ENCODE results near the gene CCDC54.

CCDC54 gene

DNA sequence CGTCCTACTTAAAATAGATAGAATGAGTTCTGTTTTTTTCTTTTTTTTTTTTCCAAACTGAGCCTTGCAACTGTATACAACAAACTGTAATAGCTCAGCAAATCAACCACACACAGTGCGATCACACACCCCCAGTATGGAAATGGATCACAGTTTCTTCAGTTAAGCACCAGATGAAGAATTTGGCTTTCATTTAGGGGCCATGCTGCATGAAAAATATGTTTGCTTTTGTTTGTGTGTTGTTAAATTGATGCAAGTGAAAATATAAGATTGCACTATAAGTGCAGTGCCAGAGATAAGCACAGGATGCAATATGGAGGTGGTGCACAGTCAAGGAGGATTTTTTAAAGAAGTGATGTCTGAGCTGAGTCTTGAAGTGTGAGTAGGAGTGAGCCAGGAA is 17.8 kb downstream of the CCDC54 start:
- no peak for DNase-seq

DNA sequence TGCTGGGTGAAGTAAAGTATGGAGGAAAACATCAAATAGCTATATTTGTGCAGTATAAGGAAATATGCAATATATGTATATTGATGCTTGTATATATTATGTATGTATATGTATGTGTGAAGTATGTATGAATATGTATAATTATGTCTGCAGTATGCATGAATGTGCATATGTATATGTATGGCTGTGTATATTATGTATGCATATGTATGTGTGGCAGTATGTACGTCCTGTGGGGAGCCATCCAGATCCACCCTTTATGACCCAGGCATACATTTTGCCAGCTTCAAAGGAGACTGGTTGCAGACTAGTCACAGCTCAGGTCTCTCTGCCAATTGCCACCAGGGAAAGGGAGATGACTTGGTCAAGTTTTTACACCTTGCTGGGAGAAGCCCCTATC is 24.1 kb downstream of the CCDC54 start:
- no peak for DNase-seq

DNA sequence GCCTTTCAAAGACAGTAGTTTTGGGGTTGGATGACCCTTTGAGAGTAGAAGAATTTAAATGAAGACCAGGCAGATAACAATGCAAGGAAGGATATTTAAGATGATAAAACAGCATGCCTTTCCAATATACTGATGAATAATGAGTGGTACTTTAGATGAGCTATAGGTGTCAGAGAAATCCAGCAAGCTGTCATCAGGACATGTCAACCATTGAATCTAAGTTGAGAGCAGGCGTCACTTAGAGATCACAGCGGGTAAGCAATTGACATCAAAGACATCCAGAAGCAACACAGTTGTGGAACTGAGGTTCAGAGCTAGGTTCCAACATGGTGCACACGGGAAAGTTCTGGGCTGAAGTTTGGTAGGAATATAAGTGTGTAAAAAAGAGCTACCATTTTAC is 25.0 kb downstream of the CCDC54 start:
- DNase-seq, result no peak

DNA sequence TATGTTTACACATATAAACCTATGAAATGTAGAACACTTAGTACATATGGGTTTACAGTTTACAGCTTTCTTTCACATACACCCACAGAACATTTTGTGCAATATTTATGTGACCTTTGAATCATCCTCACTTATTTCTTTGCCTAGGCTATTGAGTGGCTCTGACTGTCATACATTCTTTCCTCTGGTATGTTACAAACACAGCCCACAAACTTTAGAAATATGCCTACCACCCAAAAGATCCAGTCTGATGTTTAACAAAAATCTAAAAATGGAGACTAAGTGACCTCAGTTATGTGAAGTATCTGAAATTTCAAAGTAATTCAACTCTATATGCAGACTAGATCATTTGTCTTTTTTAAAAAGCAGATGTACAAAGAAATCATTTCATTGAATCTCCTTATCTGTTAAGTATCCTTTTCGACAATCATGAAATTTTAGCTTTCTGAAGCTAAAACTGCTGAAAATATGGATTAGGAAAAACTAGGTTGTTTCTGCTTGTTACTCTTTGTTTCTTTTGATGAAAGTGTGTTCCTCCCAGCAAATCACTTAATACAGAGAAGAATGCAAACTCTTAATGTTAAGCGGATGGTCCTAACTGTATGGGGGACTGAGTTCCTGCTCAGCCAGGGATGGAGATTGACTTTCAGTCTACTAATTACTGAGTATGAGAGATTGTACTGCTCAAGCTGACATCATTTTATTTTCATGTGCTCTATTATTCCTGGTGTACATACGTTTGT is 27.7 kb downstream of the CCDC54 start:
- DNase-seq, result peak; percentile 91

DNA sequence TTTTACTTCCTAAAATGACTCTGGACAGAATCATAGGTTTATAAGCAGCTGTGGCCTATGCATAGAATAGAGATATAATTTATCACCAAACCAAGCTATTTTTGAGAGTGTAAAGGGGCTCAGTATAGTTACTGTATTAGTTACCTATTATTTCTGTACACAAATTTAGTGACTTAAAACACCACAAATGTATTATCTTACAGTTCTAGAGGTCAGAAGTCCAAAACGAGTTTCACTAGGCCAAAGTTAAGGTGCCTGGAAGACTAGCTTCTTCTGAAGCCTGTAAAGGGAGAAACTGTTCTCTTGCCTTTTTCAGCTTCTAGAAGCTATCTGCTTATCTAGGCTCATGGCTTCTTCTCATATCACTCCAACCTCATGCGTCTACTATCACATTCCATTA is 30.1 kb downstream of the CCDC54 start:
- DNase-seq, result no peak

DNA sequence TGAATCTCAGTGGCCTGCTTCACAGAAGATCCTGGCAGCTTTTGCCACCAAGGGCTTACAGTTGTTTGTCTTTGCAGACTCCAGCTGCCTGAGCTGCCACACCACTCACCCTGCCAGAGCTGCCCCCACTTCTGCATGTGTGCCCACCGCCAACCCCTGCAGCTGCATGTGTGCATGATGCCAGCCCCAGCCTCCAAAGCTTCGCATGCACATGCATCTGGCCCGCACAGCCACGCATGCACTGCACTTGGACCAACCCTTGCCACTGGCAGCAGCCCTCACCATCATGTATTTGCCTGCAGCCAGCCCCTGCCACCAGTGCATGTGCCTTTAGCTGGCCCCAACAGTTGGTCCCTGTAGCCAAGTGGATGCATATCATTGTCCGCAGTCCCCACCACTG is 31.3 kb downstream of the CCDC54 start:
- DNase-seq, result no peak

DNA sequence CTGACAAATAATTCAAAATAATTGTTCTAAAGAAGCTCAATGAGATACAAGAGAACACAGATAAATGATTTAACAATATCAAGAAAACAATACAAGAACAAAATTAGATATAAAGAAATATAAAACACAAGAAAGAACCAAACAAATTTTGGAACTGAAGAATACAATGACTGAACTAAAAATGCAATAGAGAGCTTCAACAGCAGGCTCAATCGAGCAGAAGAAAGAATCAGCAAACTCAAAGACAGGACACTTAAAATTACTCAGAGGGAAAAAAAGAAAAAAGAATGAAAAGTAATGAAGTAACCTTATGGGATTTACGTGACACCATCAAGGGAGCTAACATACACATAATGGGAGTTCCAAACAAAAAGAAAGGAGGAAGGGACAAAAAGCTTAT is 32.1 kb downstream of the CCDC54 start:
- no peak for DNase-seq

DNA sequence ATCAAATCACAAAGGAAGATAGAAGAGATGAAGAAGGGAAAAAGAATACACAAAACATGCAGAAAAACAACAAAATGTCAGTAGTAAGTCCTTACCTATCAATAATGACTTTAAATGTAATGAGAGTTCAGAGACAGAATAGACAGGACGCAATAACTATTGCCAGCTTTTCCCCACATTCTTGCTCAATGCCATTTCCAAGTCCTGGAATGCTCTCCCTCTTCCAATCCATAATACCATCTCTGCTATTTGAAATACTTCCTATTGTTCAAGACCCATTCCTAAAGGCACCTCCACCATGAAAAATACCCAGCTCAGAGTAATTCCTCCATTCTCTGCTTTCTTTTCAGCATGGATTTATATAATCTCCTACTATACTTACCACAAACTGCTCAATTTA is 33.4 kb downstream of the CCDC54 start:
- DNase-seq, result no peak

DNA sequence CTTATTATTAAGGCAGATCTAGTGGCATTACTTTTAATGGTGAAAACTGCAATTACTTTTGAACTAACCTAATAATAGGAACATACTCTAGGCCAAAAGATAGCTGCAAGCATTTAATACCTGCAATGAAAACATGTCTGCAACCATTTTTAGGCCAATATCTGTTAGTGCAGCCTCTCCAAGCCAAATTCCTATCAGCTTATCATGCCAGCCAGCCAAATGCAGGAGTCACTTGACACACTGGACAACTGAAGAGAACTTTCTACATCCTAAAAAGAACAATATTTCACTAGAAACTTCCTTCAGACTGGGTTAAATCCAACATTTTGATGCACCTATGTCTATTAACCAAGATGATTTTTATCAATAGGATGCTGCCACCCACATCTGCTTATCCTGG is 33.8 kb downstream of the CCDC54 start:
- DNase-seq, result no peak

DNA sequence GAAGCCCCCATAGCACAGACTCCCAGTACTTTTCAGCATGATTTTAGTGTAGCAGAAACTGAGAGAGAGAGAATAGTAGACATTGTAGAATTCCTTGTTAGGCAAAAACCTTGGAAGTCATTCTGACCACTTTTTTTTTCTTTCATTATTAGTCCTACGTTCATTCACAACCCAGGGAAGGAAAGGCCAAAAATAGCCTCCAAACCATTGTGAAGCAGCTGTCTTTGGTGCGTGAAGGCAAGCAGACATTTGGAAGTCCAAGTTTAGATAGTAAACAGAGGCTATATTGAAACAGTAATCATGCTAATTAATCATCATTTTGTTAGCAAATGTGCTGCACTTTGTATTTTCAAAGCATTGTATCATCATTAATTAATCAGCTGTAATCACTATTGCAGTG is 34.5 kb downstream of the CCDC54 start:
- DNase-seq, result no peak

DNA sequence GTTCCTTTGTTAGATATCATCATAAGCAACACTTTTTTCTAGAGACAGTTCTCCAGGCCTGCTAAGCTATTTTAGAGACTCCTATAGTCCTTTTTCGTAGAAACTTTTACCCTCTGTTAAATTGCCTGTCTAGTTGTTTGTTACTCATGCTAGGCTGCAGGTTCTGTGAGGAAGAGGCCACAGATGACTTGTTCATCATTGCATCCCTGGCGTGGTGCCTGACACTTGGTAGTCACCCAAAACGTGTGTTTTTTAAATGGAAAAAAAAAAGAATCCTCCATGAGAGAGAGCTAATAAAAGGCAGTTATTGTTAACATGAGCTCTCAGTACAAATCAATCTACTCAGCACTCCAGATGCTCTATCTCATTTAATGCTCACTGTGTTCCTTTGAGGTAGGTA is 35.1 kb downstream of the CCDC54 start:
- peak; percentile 73 for DNase-seq

DNA sequence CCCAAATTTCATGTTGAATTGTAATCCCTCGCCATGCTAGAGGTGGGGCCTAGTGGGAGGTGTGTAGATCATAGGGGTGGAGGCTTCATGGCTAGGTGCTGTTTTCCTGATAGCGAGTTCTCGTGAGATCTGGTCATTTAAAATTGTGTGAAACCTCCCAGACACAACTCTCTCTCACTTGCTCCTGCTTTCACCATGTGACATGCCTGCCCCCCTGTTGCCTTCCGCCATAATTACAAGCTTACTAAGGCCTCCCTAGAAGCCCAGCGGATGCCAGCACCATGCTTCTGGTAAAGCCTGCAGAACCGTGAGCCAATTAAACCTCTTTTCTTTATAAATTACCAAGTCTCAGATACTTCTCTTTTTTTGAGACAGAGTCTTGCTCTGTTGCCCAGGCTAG is 36.0 kb downstream of the CCDC54 start:
- DNase-seq, result no peak

DNA sequence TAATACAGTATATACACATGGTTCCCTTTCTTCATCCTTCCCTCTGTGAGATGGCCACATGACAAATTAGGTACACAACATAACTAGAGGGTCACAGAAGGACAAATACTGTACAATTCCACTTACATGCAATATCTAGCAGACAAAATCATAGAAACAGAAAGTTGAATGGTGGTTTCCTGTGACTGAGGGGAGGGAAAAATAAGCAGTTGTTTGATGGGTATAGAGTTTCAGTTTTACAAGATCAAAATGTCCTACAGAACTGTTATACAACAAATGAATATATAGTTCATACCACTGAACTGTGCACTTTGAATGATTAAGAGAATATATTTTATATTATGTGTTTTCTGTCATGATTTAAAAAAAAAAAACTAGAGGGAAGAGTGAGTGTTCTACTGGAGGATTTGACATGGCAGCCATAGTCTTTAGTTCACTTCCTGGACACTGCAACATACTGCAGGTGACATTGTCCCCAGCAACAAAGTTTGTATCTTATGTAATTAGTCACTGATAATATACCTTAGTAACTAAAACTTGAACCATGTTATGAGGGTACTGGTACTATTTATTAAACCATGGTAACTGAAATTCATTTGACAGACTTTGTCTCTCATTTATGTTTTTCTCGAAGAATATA is 37.2 kb downstream of the CCDC54 start:
- DNase-seq, result no peak

DNA sequence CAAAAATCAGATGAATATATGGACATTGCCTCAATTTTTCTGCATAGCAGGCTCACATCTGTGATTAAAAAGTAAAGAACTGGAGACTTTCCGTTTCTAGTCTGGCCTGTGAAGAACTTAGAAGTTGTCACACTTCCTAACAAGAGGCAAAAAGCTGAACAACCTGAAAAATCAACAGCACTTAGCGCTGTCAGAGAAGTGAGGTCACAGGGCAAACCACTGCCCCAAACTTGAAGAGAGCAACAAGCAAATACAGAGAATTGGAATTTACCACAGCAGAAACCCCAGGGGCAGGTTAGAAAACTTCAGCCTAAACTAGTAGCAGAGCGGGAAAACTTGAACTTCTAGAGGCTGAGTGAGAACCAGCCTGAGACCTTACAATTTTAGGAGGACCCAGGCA is 38.9 kb downstream of the CCDC54 start:
- no peak for DNase-seq

DNA sequence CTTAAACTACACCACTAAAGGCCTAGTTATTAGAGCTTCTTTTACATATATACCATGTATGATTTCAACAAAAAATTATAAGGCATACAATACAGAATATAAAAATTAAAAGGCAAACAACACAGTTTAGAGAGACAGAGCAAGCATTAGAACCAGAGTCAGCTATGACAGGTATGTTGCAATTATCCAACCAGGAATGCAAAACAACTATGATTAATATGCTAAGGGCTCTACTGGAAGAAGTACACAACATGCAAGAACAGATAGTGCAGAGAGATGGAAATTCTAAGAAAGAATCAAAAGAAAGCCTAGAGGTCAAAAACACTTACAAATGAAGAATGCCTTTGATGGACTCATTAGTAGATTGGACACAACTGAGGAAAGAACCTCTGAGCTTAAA is 39.6 kb downstream of the CCDC54 start:
- peak; percentile 50 for DNase-seq

DNA sequence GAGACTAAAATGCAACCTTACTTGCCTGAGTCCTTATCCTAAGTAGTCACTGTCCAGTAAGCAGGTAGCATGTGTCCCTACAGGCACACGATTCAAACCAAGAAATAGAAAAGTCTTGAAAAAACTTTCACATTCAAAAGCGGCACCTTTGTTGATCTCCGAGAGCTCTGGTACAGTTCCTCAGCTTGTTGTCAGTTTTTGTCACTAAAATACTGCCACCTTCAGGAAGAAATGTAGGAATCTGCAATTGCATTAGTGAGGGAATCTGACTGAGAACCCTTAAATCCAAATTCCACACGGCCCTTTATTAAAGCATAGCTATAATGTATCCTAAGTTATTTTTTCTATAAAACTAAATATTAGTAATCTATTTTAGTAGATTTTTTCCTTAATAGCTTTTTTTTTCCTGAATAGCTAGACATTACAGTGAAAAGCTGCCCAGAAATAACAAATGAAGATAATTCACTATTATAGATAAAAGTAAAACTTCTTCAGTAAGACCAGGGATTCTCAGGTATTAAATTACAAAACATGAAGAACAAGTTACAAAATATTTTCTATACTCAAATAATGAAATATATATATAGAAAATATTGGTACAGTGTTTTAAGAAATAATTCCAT is 44.0 kb downstream of the CCDC54 start:
- DNase-seq, result peak; percentile 79

DNA sequence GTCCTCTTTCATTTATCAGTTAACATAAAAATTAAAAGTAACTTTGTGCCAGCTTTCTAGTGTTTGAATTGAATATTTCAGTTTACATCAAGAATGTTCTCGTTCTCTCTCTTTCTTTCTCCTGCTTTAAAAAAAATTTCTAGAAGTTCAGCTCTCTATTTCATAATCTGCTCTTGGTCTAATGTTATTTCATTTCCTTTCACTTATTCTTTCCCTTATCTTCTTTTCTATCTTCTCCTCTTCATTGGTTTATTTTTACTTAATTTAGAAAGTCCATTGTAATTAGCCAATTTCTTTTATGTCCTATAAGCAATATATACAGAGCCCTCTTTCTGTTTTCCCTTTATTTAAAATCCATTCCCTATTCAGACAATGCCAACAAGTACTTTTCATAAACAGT is 44.6 kb downstream of the CCDC54 start:
- no peak for DNase-seq

DNA sequence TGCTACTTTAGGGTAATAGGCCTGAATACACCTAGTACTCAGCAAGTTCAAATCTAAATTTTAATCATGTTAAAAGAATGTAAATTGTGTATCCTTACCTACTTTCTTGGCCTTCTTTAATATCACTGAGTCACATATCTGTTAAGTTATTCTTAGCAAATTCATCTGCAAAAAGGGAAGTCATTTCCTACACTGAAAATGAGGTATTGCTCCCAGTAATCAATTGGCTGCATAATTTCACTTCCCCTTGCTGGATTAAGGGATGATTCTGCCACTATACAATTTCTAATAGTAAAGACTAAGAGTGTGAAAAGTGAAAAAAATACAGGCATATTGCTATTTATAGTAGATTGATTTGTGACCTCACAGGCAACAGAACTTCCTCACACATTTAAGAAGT is 47.8 kb downstream of the CCDC54 start:
- DNase-seq, result no peak

DNA sequence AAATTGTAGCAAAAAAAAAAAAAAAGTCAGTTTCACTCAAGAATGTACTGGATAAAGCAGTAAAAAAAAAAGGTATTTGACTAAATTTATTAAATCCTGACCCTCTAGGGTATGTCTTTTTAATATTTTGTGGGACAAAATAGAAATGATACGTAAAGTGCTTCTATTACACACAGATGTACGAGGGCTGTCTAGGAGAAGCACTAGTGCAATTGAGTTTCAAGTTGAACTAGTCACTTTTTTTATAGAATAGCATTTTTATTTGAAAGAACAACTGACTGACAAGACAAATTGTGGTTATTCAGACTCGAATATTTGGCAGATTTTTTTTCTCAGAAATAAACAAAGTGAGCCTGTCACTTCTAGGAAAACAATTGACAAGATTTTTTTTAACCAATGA is 49.0 kb downstream of the CCDC54 start:
- no peak for DNase-seq
